ENCODE data around the gene NINL. TPM values are rescaled to one million over a fixed set of nuclear protein-coding genes. Genes with fewer than 3 reads are reported as not detected.

Gene NINL
- total and polyA plus RNA-seq, 2 of the 8 experiments (the other 6 are each of a cell fraction or from before 2014, with no cell fraction given), result 15.3 to 30.0 TPM

DNA sequence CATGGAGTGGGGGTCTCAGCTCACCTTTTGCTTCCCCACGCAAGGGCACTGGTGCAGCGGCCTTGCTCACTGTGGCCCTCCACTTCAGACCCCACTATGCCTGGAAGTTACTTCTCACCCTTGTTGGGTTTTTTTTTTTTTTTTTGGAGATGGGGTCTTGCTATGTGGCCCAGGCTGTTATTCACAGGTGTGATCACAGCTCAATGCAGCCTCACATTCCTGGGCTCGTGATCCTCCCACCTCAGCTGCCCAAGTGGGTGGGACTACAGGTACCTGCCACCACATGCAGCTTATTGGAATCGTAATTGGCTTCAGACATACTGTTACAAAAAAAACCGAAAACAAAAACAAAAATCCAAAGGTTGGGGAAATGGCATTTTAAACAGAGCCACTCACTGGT, 32.4 kb downstream of the NINL start:
- H3K4me2 ChIP-seq (ENCODE audit: insufficient read depth in 1 of 2, low read depth in 2 of 2, low read length in 2 of 2), result no peak overlapping the region
- H3K27me3 ChIP-seq (replicated peaks in 1 of 4; ENCODE audit: control insufficient read depth in 3 of 4, extremely low read depth in 1 of 4, insufficient read depth in 3 of 4, low read length in 3 of 4), result no peaks in the 10 kb centered on the region
- H2BK20ac ChIP-seq (ENCODE audit: low read length), result no peak overlapping the region
- no peak for FAIRE-seq
- no peak overlapping the region for H3K18ac ChIP-seq (ENCODE audit: extremely low read depth, low read length)
- no peak overlapping the region for H2BK120ac ChIP-seq (replicated peaks; ENCODE audit: low read depth, low read length)
- no peak overlapping the region for H3K9ac ChIP-seq (replicated peaks in 1 of 4; ENCODE audit: extremely low read depth in 1 of 4, low read depth in 3 of 4, low read length in 3 of 4)
- H4K8ac ChIP-seq (ENCODE audit: extremely low read depth, insufficient read depth, low read length), result no peak overlapping the region
- 0 out of 8 replicates have a peak, but pooled peaks cover 0 to 2% (median 0%) of the 10 kb centered on the region in 4 experiments for H3K36me3 ChIP-seq (ENCODE audit: control insufficient read depth in 2 of 4, insufficient read depth in 4 of 4, low read length in 3 of 4)
- no peak overlapping the region for H3K4me3 ChIP-seq (ENCODE audit: extremely low read depth in 1 of 4, insufficient read depth in 2 of 4, low read depth in 3 of 4, low read length in 4 of 4)
- H3K23ac ChIP-seq (ENCODE audit: insufficient read length), result no peak overlapping the region
- no peak overlapping the region for H3K14ac ChIP-seq (ENCODE audit: insufficient read length)
- no peak for DNase-seq (ENCODE audit: low read depth in 1 of 2, low spot score in 2 of 2)
- POLR2A ChIA-PET (ENCODE audit: partially characterized antibody), result interaction anchor here (0.9 to 1.7 kb wide), 4 partner anchors 8 to 32 kb away, joined by 3 to 5 read pairs (median 3); no protein-coding TSS in a partner anchor
- peaks cover 3 to 12% of the 10 kb centered on the region in 2 experiments for H4K20me1 ChIP-seq (replicated peaks in 1 of 2; ENCODE audit: control insufficient read depth in 1 of 2, insufficient read depth in 2 of 2, low read length in 2 of 2)
- H2BK12ac ChIP-seq (ENCODE audit: low read depth, low read length), result no peak overlapping the region
- CTCF ChIA-PET (ENCODE audit: partially characterized antibody), result interaction anchor here (0.9 to 1.6 kb wide), 4 partner anchors 13 to 24 kb away, joined by 3 to 9 read pairs (median 4); no protein-coding TSS in a partner anchor
- H2AFZ ChIP-seq (ENCODE audit: low read length), result no peak overlapping the region
- no peaks in the 10 kb centered on the region for H3K9me3 ChIP-seq (ENCODE audit: insufficient read depth in 2 of 2, low read depth in 1 of 2, low read length in 1 of 2)
- H4K91ac ChIP-seq (replicated peaks; ENCODE audit: insufficient read length, low read length), result no peak overlapping the region
- no peak overlapping the region for H4K5ac ChIP-seq (ENCODE audit: insufficient read length, low read depth, low read length)
- no peak overlapping the region for H2BK15ac ChIP-seq (ENCODE audit: low read length)
- H3K56ac ChIP-seq (replicated peaks; ENCODE audit: insufficient read length, low read depth, low read length), result no peak overlapping the region
- H3K79me1 ChIP-seq (ENCODE audit: low read depth, low read length), result peaks cover 12% of the 10 kb centered on the region
- H3K4me1 ChIP-seq (replicated peaks in 1 of 4; ENCODE audit: control insufficient read depth in 3 of 4, insufficient read depth in 4 of 4, low read length in 3 of 4), result peaks cover 0 to 16% (median 8%) of the 10 kb centered on the region in 4 experiments; a peak in 6 of 7 replicates
- no peak overlapping the region for H2AK5ac ChIP-seq (ENCODE audit: low read depth, low read length)
- H2BK5ac ChIP-seq (ENCODE audit: low read depth, low read length), result no peak overlapping the region
- H3K4ac ChIP-seq (replicated peaks; ENCODE audit: insufficient read length, low read depth, low read length), result no peak overlapping the region
- 86% methylated on average over 5 of the region's 5 CpGs; no CpG with 5 or more reads in 1 of the 2 experiments for WGBS, 2 experiments (ENCODE audit: extremely low coverage in 1 of 2, insufficient coverage in 1 of 2, insufficient read length in 1 of 2, insufficient replicate concordance in 2 of 2, low coverage in 1 of 2, low lambda C conversion rate in 2 of 2, missing lambda C conversion rate in 1 of 2)
- H3K79me2 ChIP-seq (ENCODE audit: control insufficient read depth in 1 of 2, insufficient read depth in 2 of 2, low read length in 2 of 2), result peaks cover 0 to 59% of the 10 kb centered on the region in 2 experiments; a peak in 3 of 4 replicates
- H3K23me2 ChIP-seq (ENCODE audit: low read depth, low read length), result no peaks in the 10 kb centered on the region
- H3K27ac ChIP-seq (ENCODE audit: low read depth, low read length), result no peak overlapping the region
- no peak for TF ChIP-seq ASH2L (IDR thresholded peaks at IDR 0.05; ENCODE audit: low read length)
- no peak for TF ChIP-seq KDM5A (IDR thresholded peaks at IDR 0.05; ENCODE audit: low read length)
- TF ChIP-seq, protein P1, sequence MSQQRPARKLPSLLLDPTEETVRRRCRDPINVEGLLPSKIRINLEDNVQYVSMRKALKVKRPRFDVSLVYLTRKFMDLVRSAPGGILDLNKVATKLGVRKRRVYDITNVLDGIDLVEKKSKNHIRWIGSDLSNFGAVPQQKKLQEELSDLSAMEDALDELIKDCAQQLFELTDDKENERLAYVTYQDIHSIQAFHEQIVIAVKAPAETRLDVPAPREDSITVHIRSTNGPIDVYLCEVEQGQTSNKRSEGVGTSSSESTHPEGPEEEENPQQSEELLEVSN (IDR thresholded peaks at IDR 0.05), result no peak
- no peak for TF ChIP-seq SUZ12 (IDR thresholded peaks at IDR 0.05; ENCODE audit: low read length)
- no peak for TF ChIP-seq BRCA1 (IDR thresholded peaks at IDR 0.05; ENCODE audit: low read depth, low read length)
- TF ChIP-seq NANOG (IDR thresholded peaks at IDR 0.05; ENCODE audit: insufficient read depth, low read depth, low read length, poor library complexity, severe bottlenecking), result no peak
- TF ChIP-seq SP2 (IDR thresholded peaks at IDR 0.05; ENCODE audit: low read length), result no peak
- TF ChIP-seq RNF2 (IDR thresholded peaks at IDR 0.05; ENCODE audit: borderline replicate concordance, low read depth, low read length, missing control alignments, poor library complexity, severe bottlenecking), result no peak
- no peak for TF ChIP-seq RAD21 (IDR thresholded peaks at IDR 0.05 in 1 of 2, conservative IDR thresholded peaks at IDR 0.05 in 1 of 2; ENCODE audit: low read depth in 2 of 2, low read length in 2 of 2)
- no peak for TF ChIP-seq CEBPB (IDR thresholded peaks at IDR 0.05; ENCODE audit: low read depth, low read length)
- TF ChIP-seq, protein P2, sequence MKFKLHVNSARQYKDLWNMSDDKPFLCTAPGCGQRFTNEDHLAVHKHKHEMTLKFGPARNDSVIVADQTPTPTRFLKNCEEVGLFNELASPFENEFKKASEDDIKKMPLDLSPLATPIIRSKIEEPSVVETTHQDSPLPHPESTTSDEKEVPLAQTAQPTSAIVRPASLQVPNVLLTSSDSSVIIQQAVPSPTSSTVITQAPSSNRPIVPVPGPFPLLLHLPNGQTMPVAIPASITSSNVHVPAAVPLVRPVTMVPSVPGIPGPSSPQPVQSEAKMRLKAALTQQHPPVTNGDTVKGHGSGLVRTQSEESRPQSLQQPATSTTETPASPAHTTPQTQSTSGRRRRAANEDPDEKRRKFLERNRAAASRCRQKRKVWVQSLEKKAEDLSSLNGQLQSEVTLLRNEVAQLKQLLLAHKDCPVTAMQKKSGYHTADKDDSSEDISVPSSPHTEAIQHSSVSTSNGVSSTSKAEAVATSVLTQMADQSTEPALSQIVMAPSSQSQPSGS (IDR thresholded peaks at IDR 0.05; ENCODE audit: low read length), result no peak
